Esophagus (tissue), 2 donors: Measurements from ENCODE around the gene MUC6. TPM values are rescaled to one million over a fixed set of nuclear protein-coding genes. Genes with fewer than 3 reads are reported as not detected.

Source experiments
- H3K27ac ChIP-seq, 2 donors: one replicate each; pipeline ENCODE4 v1.5.1; 2013; ENCODE audit warnings: low read depth in 2 of 2, mild to moderate bottlenecking in 2 of 2, inconsistent platforms in 1 of 2, low read length in 1 of 2, moderate library complexity in 1 of 2
- H3K27me3 ChIP-seq, 2 donors: one replicate each; pipeline ENCODE4 v1.6.1; 2013; ENCODE audit warnings: low read length in 2 of 2, control low read depth in 1 of 2, mild to moderate bottlenecking in 1 of 2; ENCODE audit not compliant: insufficient read depth in 2 of 2, control insufficient read depth in 1 of 2
- H3K36me3 ChIP-seq, 2 donors: one replicate each; pipeline ENCODE4 v1.6.1; 2013; ENCODE audit warnings: low read length in 1 of 2; ENCODE audit not compliant: control insufficient read depth in 2 of 2, insufficient read depth in 2 of 2
- H3K4me1 ChIP-seq, 2 donors: one replicate each; pipeline ENCODE4 v1.6.1; 2013; ENCODE audit warnings: low read length in 1 of 2; ENCODE audit not compliant: control insufficient read depth in 2 of 2, insufficient read depth in 2 of 2
- H3K4me3 ChIP-seq, 2 donors: one replicate each; pipeline ENCODE4 v1.5.1; 2013; ENCODE audit warnings: low read length in 2 of 2, mild to moderate bottlenecking in 2 of 2, low read depth in 1 of 2, moderate library complexity in 1 of 2
- H3K9me3 ChIP-seq, 2 donors: one replicate each; pipeline ENCODE4 v1.6.1; 2013; ENCODE audit warnings: mild to moderate bottlenecking in 2 of 2, low read depth in 1 of 2, low read length in 1 of 2, moderate library complexity in 1 of 2; ENCODE audit not compliant: control insufficient read depth in 2 of 2, insufficient read depth in 1 of 2
- WGBS, 2 donors: extraction: QIAGEN DNeasy Blood & Tissue Kit; methylation state at CpG; one replicate each; pipeline ENCODE4 v1.1.7; 2013; 5-methylcytosine and 5-hydroxymethylcytosine counted together
- polyA plus RNA-seq, 2 donors: library from polyadenylated mRNA; stranded (reverse); fragments of 200-250 nt; gene quantifications; one replicate each; pipeline ENCODE4 v1.2.3, GENCODE V29; 2013
- donor health status: healthy with polysubstance abuse.
- donor health status: Bipolar disorder and iron deficiency.

The MUC6 gene
- polyA plus RNA-seq, 2 donors: 0.26 to 0.46 TPM

- WGBS, 2 donors: 74 to 77% methylated on average over 33 of the region's 33 CpGs
These were observed 45.2 kb upstream of the MUC6 start for GRCh38 chr11:1081601-1082311.

GRCh38 chr11:1078191-1078601 is 41.7 kb upstream of the MUC6 start:
- Histone ChIP-seq H3K27me3 (no peaks in the 10 kb centered on the region), H3K9me3 (no peaks in the 10 kb centered on the region), H3K4me1 (peaks cover 0 to 10% of the 10 kb centered on the region in 2 donors), H3K27ac (no peak overlapping the region), H3K4me3 (no peak overlapping the region), H3K36me3 (no peaks in the 10 kb centered on the region)
- 84 to 89% methylated on average over 32 to 39 of the region's 39 CpGs for WGBS, 2 donors

More at GRCh38 chr11:1081601-1082311, 45.2 kb upstream of the MUC6 start:
- Histone ChIP-seq H3K4me1 (peaks cover 0 to 12% of the 10 kb centered on the region in 2 donors), H3K4me3 (no peak overlapping the region), H3K27ac (no peak overlapping the region), H3K9me3 (no peaks in the 10 kb centered on the region), H3K27me3 (no peaks in the 10 kb centered on the region), H3K36me3 (no peaks in the 10 kb centered on the region)

- no peaks in the 10 kb centered on the region for H3K27me3 ChIP-seq
- no peak overlapping the region for H3K27ac ChIP-seq
- no peaks in the 10 kb centered on the region for H3K9me3 ChIP-seq
- WGBS, 2 donors: 66 to 72% methylated on average over 32 to 33 of the region's 33 CpGs
- H3K36me3 ChIP-seq: no peaks in the 10 kb centered on the region
- peaks cover 0 to 9% of the 10 kb centered on the region in 2 donors for H3K4me1 ChIP-seq
- no peak overlapping the region for H3K4me3 ChIP-seq
These were observed 41.0 kb upstream of the MUC6 start for GRCh38 chr11:1077417-1078119.

GRCh38 chr11:1077033-1077416 is 40.5 kb upstream of the MUC6 start:
- H3K4me1 ChIP-seq: peaks cover 0 to 12% of the 10 kb centered on the region in 2 donors
- no peak overlapping the region for H3K27ac ChIP-seq
- no peak overlapping the region for H3K4me3 ChIP-seq
- no peaks in the 10 kb centered on the region for H3K9me3 ChIP-seq
- H3K36me3 ChIP-seq: no peaks in the 10 kb centered on the region
- WGBS, 2 donors: 77 to 78% methylated on average over 5 to 11 of the region's 11 CpGs
- H3K27me3 ChIP-seq: no peaks in the 10 kb centered on the region

- Histone ChIP-seq H3K27ac (no peak overlapping the region), H3K9me3 (no peaks in the 10 kb centered on the region), H3K27me3 (no peaks in the 10 kb centered on the region), H3K4me1 (peaks cover 0 to 12% of the 10 kb centered on the region in 2 donors), H3K4me3 (no peak overlapping the region), H3K36me3 (no peaks in the 10 kb centered on the region)
- WGBS, 2 donors: 66 to 74% methylated on average over 18 of the region's 18 CpGs
These were observed 39.6 kb upstream of the MUC6 start for GRCh38 chr11:1076061-1076665.

- H3K4me3 ChIP-seq: no peak overlapping the region
- no peaks in the 10 kb centered on the region for H3K36me3 ChIP-seq
- no peaks in the 10 kb centered on the region for H3K27me3 ChIP-seq
- no peak overlapping the region for H3K27ac ChIP-seq
- H3K4me1 ChIP-seq: peaks cover 0 to 12% of the 10 kb centered on the region in 2 donors
- H3K9me3 ChIP-seq: no peaks in the 10 kb centered on the region
- WGBS, 2 donors: 90% methylated on average over 27 to 28 of the region's 28 CpGs
These were observed 38.9 kb upstream of the MUC6 start for GRCh38 chr11:1075341-1075911.

GRCh38 chr11:1074244-1075221 is 38.0 kb upstream of the MUC6 start, which contains the start of gene MUC2:
Gene MUC2 (plus strand): TSS chr11:1074874.
- Histone ChIP-seq H3K27ac (no peak within 1 kb of the TSS), H3K36me3 (no peaks in the 10 kb centered on the region), H3K9me3 (no peaks in the 10 kb centered on the region), H3K4me3 (no peak within 1 kb of the TSS), H3K4me1 (peaks cover 0 to 12% of the 10 kb centered on the region in 2 donors), H3K27me3 (no peaks in the 10 kb centered on the region)
- 78 to 79% methylated on average over 32 of the region's 32 CpGs for WGBS, 2 donors

- WGBS, 2 donors: 70 to 72% methylated on average over 11 of the region's 11 CpGs
- no peaks in the 10 kb centered on the region for H3K36me3 ChIP-seq
- H3K4me1 ChIP-seq: peaks cover 0 to 12% of the 10 kb centered on the region in 2 donors
- H3K27ac ChIP-seq: no peak overlapping the region
- no peaks in the 10 kb centered on the region for H3K9me3 ChIP-seq
- no peak overlapping the region for H3K4me3 ChIP-seq
- H3K27me3 ChIP-seq: no peaks in the 10 kb centered on the region
These were observed 37.3 kb upstream of the MUC6 start for GRCh38 chr11:1073851-1074243.
